Measurements from ENCODE around the gene TET3.

The TET3 gene

DNA sequence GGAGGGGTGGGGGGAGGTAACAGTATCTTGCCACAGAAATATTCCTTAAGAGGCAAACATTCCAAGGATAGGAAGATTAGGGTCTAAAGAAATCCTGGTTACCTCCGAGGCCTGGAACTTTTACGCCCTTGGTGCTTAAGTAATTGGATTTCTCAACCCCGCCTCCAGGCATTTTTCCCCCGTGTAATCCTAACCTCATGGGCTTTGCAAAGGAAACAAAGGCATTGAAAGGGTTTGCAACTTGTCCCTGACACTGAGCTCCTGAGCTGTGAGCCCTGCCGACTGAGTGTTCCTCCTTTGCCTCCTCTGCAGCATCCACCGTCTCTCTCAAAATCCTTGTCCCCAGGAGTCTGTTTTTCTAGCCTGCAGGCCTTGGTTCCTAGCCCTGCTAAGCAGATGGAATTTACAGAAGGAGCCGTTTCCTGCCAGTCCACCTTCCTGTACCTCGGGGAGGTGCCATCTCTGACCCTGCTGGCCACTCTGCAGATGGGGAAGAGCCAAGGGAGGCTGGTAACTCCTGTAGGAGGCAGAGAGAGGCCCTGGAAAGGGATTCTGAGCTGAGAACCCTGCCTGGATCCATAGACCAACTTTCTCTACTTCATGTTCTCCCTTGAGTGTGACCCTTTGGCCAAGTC lies 24.2 kb downstream of the TET3 start:
- Histone ChIP-seq H3K9me3 (no peaks in the 10 kb centered on the region), H3K4me1 (peaks cover 0 to 50% (median 21%) of the 10 kb centered on the region in 4 donors), H3K27me3 (no peaks in the 10 kb centered on the region), H3K36me3 (no peaks in the 10 kb centered on the region), H3K4me3 (no peak overlapping the region), H3K27ac (no peak overlapping the region)
- DNase-seq: no peak
- intact Hi-C loops (cut with DNase I; ENCODE audit: low total_unique reads): no loop called here
- TF ChIP-seq, protein P1, sequence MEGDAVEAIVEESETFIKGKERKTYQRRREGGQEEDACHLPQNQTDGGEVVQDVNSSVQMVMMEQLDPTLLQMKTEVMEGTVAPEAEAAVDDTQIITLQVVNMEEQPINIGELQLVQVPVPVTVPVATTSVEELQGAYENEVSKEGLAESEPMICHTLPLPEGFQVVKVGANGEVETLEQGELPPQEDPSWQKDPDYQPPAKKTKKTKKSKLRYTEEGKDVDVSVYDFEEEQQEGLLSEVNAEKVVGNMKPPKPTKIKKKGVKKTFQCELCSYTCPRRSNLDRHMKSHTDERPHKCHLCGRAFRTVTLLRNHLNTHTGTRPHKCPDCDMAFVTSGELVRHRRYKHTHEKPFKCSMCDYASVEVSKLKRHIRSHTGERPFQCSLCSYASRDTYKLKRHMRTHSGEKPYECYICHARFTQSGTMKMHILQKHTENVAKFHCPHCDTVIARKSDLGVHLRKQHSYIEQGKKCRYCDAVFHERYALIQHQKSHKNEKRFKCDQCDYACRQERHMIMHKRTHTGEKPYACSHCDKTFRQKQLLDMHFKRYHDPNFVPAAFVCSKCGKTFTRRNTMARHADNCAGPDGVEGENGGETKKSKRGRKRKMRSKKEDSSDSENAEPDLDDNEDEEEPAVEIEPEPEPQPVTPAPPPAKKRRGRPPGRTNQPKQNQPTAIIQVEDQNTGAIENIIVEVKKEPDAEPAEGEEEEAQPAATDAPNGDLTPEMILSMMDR (IDR thresholded peaks at IDR 0.05): no peak

DNA sequence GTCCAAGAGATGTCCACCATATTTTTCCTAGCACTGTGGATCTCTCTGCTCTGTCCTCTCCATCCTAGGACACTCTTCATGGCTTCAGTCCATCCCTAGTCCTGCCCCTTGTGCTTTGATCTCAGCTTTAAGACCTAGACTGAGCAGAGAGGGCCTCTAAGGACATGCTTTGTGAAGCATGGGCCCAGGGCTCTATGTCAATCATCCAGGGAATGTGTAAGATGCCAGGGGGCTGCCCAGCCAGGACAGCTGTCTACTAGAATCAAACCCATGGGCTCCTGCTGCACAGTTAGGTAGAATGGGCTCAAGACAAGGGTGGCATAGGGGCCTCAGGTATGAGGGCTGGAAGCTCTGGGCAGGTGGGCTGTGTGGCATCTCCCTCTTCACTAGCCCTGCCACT lies 24.9 kb downstream of the TET3 start:
- intact Hi-C loops (cut with DNase I; ENCODE audit: low total_unique reads): no loop called here
- no peak for DNase-seq
- H3K27me3 ChIP-seq: no peaks in the 10 kb centered on the region
- no peaks in the 10 kb centered on the region for H3K9me3 ChIP-seq
- no peak overlapping the region for H3K4me3 ChIP-seq
- H3K36me3 ChIP-seq: no peaks in the 10 kb centered on the region
- peaks cover 0 to 43% (median 14%) of the 10 kb centered on the region in 4 donors for H3K4me1 ChIP-seq
- TF ChIP-seq, protein P1 (IDR thresholded peaks at IDR 0.05): no peak
- H3K27ac ChIP-seq: no peak overlapping the region

DNA sequence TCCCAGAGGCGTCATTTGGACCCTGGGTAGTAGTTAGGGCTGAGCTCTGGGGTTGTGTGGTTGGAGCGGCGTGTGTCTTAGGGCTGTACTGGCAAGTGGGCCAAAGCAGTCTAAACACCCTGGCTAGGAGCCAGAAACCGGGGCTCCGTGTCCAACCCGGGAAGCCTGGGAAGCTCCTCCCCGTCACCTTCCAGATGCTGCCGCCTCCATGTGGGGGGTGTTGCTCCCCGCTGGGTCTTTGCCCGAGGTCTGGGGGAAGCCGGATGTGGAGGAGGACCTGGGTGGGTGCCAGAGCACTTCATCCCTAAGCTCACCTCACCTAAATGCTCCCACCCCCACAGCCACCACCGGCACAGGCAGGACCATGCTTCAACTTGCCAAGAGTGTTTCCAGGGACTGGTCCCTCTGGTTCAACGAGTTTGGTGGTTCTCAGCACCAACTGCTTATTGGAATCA lies 25.4 kb downstream of the TET3 start:
- Histone ChIP-seq H3K4me3 (no peak overlapping the region), H3K9me3 (no peaks in the 10 kb centered on the region), H3K4me1 (peaks cover 0 to 38% (median 13%) of the 10 kb centered on the region in 4 donors), H3K36me3 (no peaks in the 10 kb centered on the region), H3K27me3 (no peaks in the 10 kb centered on the region), H3K27ac (no peak overlapping the region)
- no peak for DNase-seq
- intact Hi-C loops (cut with DNase I; ENCODE audit: low total_unique reads): no loop called here
- TF ChIP-seq, protein P1 (IDR thresholded peaks at IDR 0.05): no peak

DNA sequence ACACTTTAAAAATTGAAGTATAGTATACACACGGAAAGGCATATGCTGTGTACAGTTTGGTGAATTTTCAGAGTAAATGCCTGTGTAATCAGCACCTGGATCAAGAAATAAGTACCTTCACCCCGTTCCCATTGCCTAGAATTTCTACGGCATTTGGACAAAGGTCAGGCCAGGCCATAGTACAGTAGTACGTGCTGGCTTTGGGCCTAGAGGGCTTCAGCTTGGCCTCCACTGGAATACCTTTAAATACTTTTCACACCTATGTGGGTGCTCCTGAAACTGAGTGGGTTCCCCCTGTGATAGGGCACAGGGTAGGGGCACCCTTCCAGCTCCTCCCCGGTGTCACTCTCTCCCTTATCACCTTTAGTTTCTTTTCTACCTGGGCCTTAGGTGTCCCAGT lies 26.5 kb downstream of the TET3 start:
- Histone ChIP-seq H3K4me1 (peaks cover 0 to 29% (median 7%) of the 10 kb centered on the region in 4 donors), H3K4me3 (no peak overlapping the region), H3K36me3 (no peaks in the 10 kb centered on the region), H3K27me3 (no peaks in the 10 kb centered on the region), H3K9me3 (no peaks in the 10 kb centered on the region), H3K27ac (no peak overlapping the region)
- intact Hi-C loops (cut with DNase I; ENCODE audit: low total_unique reads): no loop called here
- TF ChIP-seq, protein P1 (IDR thresholded peaks at IDR 0.05): no peak
- no peak for DNase-seq

DNA sequence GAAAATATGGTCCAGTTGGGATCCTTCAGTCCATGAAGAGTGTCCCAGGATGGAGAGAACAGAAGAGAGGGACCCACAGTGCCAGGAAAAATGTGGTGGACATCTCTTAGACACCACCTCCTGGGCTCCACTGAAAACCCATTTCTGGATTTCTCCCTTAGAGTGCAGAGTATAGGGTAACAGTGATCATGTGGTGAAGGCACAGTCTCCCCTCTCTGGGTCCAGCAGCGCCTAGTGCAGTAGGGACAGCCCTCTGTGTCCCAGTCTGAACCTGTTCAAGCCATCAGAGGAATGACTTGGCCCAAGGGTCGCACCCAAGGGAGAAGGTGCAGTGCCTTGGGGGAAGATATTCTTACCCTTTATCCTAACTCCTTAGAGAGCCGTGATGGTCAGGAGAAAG lies 30.1 kb downstream of the TET3 start:
- intact Hi-C loops (cut with DNase I; ENCODE audit: low total_unique reads): no loop called here
- no peak overlapping the region for H3K4me3 ChIP-seq
- TF ChIP-seq, protein P1 (IDR thresholded peaks at IDR 0.05): no peak
- H3K9me3 ChIP-seq: no peaks in the 10 kb centered on the region
- H3K27me3 ChIP-seq: no peaks in the 10 kb centered on the region
- no peak overlapping the region for H3K27ac ChIP-seq
- DNase-seq: no peak
- no peaks in the 10 kb centered on the region for H3K36me3 ChIP-seq
- peaks cover 0 to 7% (median 2%) of the 10 kb centered on the region in 4 donors for H3K4me1 ChIP-seq
